Lung (tissue), 12 donors: Measurements from ENCODE around the gene PUSL1. TPM values are rescaled to one million over a fixed set of nuclear protein-coding genes. Genes with fewer than 3 reads are reported as not detected.
A peak's percentile ranks its signal among the peaks of the same experiment; 100 is the strongest.

Source experiments
- ATAC-seq: fragments of 200-7000 bp; cut with Tn5 transposase; one replicate; pipeline ENCODE4 v1.9.1; 2020; ENCODE audit warnings: moderate number of reproducible peaks; ENCODE audit not compliant: insufficient read depth, low FRiP score
- DNase-seq, 3 donors: peaks; one replicate each; pipeline ENCODE4 v3.0.0-alpha.2; 2013 to 2017
- H3K27ac ChIP-seq, 2 donors: one replicate each; pipeline ENCODE4 v1.5.1; 2013; ENCODE audit warnings: mild to moderate bottlenecking in 2 of 2, moderate library complexity in 2 of 2, control low read depth in 1 of 2, inconsistent platforms in 1 of 2, low read depth in 1 of 2, low read length in 1 of 2
- H3K27me3 ChIP-seq, 3 donors: one replicate each; pipeline ENCODE4 v1.5.1; 2013; ENCODE audit warnings: low read length in 2 of 3; ENCODE audit not compliant: control insufficient read depth in 3 of 3, insufficient read depth in 3 of 3
- H3K36me3 ChIP-seq, 4 donors: one replicate each; pipeline ENCODE4 v1.5.1; 2013; ENCODE audit warnings: low read length in 4 of 4, mild to moderate bottlenecking in 1 of 4, moderate library complexity in 1 of 4; ENCODE audit not compliant: control insufficient read depth in 4 of 4, insufficient read depth in 4 of 4
- H3K4me1 ChIP-seq, 5 donors: one replicate each; pipeline ENCODE4 v1.5.1; 2013; ENCODE audit warnings: low read length in 5 of 5, mild to moderate bottlenecking in 2 of 5, moderate library complexity in 1 of 5; ENCODE audit not compliant: control insufficient read depth in 5 of 5, insufficient read depth in 5 of 5
- H3K4me3 ChIP-seq: one replicate; pipeline ENCODE4 v1.5.1; 2013; ENCODE audit warnings: mild to moderate bottlenecking, control low read depth, moderate library complexity
- H3K9ac ChIP-seq, 2 donors: one replicate each; pipeline ENCODE4 v1.5.1; 2013; ENCODE audit warnings: low read length in 2 of 2, control low read depth in 1 of 2; ENCODE audit not compliant: insufficient read depth in 1 of 2
- H3K9me3 ChIP-seq, 4 donors: one replicate each; pipeline ENCODE4 v1.5.1; 2013; ENCODE audit warnings: low read length in 3 of 4, mild to moderate bottlenecking in 1 of 4, moderate library complexity in 1 of 4; ENCODE audit not compliant: control insufficient read depth in 4 of 4, insufficient read depth in 3 of 4
- WGBS, 2 donors: extraction: QIAGEN DNeasy Blood & Tissue Kit; methylation state at CpG; one replicate each; pipeline ENCODE4 v1.1.7; 2013; 5-methylcytosine and 5-hydroxymethylcytosine counted together
- polyA plus RNA-seq, 2 donors: library from polyadenylated mRNA; stranded (reverse); fragments of 200-250 nt; gene quantifications; one replicate each; pipeline ENCODE4 v1.2.1, GENCODE V29; 2013
- total RNA-seq, 2 donors: library from RNA; depleted of rRNA in 1 of 2; stranded (reverse); fragments of >200 nt in 1 of 2; gene quantifications; one replicate each; pipeline ENCODE4 v1.2.1, GENCODE V29; 2014 to 2021
- TF ChIP-seq, protein P1 (sequence below): IDR thresholded peaks from 2 replicates; pipeline ENCODE4 v1.5.1; 2012; ENCODE audit warnings: mild to moderate bottlenecking; ENCODE audit errors: control extremely low read depth, extremely low read depth
- donor health status: control.
- donor health status: control.
- donor health status: Bipolar disorder and iron deficiency.
- donor health status: healthy.
- donor health status: DM: yes; HTN: yes; CAD: no.

Gene PUSL1
- total and polyA plus RNA-seq, 4 donors = 11.3 to 23.7 (median 18.6) TPM

DNA sequence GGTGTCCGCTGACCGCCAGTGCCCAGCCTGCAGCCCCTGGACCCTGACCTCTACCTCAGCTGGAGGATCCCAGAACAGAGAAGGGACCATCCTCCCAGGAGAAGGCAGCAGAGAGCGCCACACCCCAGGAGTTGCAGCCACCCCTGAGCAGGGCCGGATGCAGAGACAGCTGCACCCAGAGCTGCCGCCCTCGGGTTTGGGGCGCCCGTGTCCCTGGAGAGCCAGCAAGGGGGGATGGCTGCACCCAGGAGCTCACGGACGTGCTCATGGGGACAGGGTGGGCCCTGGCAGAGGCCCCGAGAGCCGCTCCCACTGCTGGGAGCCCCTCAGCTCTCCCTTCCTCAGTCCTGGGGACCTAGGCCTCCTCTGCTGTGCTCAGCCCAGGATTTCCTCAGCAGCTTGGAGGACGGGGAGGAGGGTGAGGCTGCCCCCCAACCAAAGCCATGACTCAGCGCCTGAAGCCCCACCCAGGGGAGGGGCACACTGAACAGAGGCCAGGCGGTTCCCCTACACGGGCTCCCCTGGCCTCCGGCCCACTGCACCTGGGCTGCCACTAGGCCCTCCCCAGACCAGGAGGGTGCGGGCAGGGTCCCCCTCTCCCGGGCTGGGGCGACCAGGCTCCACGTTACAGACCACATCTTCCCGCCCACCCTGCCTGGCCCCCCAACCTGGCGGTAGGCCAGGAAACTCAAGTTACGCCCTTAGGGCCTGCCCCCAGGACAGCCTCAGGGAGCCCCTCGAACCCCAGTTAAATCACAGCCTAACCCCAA lies 2.9 kb upstream of the PUSL1 start:
- ATAC-seq (peak; percentile 5), DNase-seq (peak in 2 of 3 donors; percentile 40 to 47)
- peaks cover 11 to 42% (median 17%) of the 10 kb centered on the region in 5 donors for H3K4me1 ChIP-seq
- TF ChIP-seq, protein P1, sequence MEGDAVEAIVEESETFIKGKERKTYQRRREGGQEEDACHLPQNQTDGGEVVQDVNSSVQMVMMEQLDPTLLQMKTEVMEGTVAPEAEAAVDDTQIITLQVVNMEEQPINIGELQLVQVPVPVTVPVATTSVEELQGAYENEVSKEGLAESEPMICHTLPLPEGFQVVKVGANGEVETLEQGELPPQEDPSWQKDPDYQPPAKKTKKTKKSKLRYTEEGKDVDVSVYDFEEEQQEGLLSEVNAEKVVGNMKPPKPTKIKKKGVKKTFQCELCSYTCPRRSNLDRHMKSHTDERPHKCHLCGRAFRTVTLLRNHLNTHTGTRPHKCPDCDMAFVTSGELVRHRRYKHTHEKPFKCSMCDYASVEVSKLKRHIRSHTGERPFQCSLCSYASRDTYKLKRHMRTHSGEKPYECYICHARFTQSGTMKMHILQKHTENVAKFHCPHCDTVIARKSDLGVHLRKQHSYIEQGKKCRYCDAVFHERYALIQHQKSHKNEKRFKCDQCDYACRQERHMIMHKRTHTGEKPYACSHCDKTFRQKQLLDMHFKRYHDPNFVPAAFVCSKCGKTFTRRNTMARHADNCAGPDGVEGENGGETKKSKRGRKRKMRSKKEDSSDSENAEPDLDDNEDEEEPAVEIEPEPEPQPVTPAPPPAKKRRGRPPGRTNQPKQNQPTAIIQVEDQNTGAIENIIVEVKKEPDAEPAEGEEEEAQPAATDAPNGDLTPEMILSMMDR = no peak
- no peak overlapping the region for H3K9ac ChIP-seq
- H3K27me3 ChIP-seq = no peaks in the 10 kb centered on the region
- H3K9me3 ChIP-seq = no peaks in the 10 kb centered on the region
- peak overlapping the region; percentile 5 to 40 for H3K27ac ChIP-seq
- peaks cover 0 to 5% (median 2%) of the 10 kb centered on the region in 4 donors for H3K36me3 ChIP-seq
- 20 to 28% methylated on average over 20 to 25 of the region's 25 CpGs for WGBS, 2 donors
- no peak overlapping the region for H3K4me3 ChIP-seq

DNA sequence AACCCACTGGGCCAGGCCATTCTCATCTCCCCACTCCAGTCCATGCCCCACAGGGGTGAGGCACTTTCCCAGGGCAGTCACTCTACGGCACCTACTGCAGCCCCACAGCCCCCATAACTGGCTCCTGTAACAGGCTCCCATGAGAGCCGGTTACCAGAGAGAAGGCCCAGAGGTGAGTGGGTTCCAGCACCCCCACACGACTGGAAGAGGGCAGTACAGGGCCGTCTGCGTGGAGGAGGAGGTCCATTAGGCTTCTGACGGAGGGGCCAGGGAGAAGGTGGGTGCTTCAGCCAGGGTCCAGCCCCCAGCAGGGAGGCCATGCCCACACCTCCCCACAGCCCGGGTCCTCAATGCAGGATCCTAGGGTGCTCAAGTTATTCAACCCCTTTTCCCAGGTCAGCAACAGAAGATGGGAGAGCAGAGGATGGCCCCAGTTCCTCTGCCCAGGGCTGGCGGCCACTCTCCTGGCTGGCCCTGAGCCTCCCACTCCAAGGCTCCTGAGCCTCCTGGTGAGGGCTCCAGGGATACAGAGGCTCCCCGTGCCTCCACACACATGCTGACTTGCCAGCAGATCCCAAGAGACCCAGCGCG lies 2.2 kb upstream of the PUSL1 start:
- Histone ChIP-seq H3K27ac (peak overlapping the region in 1 of 2 donors; percentile 5), H3K4me3 (no peak overlapping the region), H3K4me1 (peaks cover 11 to 42% (median 17%) of the 10 kb centered on the region in 5 donors), H3K27me3 (no peaks in the 10 kb centered on the region), H3K9me3 (no peaks in the 10 kb centered on the region), H3K9ac (no peak overlapping the region), H3K36me3 (peaks cover 0 to 10% (median 2%) of the 10 kb centered on the region in 4 donors)
- WGBS, 2 donors = 41 to 46% methylated on average over 11 of the region's 11 CpGs
- DNase-seq = no peak
- no peak for ATAC-seq
- TF ChIP-seq, protein P1 = no peak

GRCh38 chr1:1306661-1307260 lies 1.6 kb upstream of the PUSL1 start:
- H3K4me3 ChIP-seq = peak overlapping the region; percentile 69
- no peaks in the 10 kb centered on the region for H3K9me3 ChIP-seq
- H3K9ac ChIP-seq = peak overlapping the region in 1 of 2 donors; percentile 26
- no peaks in the 10 kb centered on the region for H3K27me3 ChIP-seq
- 41 to 53% methylated on average over 27 of the region's 27 CpGs for WGBS, 2 donors
- peaks cover 0 to 16% (median 5%) of the 10 kb centered on the region in 4 donors for H3K36me3 ChIP-seq
- no peak for DNase-seq
- TF ChIP-seq, protein P1 = no peak
- no peak for ATAC-seq
- H3K27ac ChIP-seq = no peak overlapping the region
- H3K4me1 ChIP-seq = peaks cover 11 to 42% (median 17%) of the 10 kb centered on the region in 5 donors
